Measurements from ENCODE around the gene S100B.

DNA sequence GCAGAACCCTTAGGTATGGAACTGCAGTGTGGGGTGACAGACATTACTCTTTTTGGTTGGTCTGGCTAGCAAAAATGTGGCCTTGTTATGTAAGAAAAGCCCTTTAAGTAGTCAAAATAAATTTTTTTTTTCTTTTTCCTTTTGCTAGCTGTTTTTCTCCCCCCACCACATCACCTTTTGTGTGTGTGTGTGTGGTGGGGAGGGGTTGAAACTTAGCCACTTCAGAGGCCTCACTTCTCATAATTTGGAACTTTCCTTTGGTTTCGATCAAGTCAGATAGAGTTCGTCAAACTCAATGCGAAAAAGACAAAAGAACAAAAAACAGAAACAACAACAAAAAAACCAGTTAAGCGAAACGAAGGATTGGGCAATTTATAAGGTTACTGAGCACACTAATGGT lies 28.7 kb upstream of the S100B start:
- TF ChIP-seq, protein P1, sequence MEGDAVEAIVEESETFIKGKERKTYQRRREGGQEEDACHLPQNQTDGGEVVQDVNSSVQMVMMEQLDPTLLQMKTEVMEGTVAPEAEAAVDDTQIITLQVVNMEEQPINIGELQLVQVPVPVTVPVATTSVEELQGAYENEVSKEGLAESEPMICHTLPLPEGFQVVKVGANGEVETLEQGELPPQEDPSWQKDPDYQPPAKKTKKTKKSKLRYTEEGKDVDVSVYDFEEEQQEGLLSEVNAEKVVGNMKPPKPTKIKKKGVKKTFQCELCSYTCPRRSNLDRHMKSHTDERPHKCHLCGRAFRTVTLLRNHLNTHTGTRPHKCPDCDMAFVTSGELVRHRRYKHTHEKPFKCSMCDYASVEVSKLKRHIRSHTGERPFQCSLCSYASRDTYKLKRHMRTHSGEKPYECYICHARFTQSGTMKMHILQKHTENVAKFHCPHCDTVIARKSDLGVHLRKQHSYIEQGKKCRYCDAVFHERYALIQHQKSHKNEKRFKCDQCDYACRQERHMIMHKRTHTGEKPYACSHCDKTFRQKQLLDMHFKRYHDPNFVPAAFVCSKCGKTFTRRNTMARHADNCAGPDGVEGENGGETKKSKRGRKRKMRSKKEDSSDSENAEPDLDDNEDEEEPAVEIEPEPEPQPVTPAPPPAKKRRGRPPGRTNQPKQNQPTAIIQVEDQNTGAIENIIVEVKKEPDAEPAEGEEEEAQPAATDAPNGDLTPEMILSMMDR (IDR thresholded peaks at IDR 0.05) = no peak
- TF ChIP-seq POLR2A (IDR thresholded peaks at IDR 0.05) = no peak
